ENCODE results near the gene PGBD1. TPM values are rescaled to one million over a fixed set of nuclear protein-coding genes. Genes with fewer than 3 reads are reported as not detected.
A peak's percentile ranks its signal among the peaks of the same experiment; 100 is the strongest.

PGBD1 gene
- total and polyA plus RNA-seq, 2 of the 13 experiments (the other 11 are each of a cell fraction or from before 2014, with no cell fraction given), result 3.6 to 6.9 TPM

GRCh38 chr6:28266962-28267694 is 14.2 kb upstream of the PGBD1 start, which contains the start of gene ZSCAN26 (continued):
- peak; percentile 78; the same call in 1 of the 2 replicates for TF ChIP-seq ATF7-NPFF (CRISPR knock-in tag; IDR thresholded peaks at IDR 0.05; ENCODE audit: low read depth)
- TF ChIP-seq SETDB1 (CRISPR knock-in tag; IDR thresholded peaks at IDR 0.05; ENCODE audit: borderline replicate concordance), result no peak
- no peak; the same call in 1 of the 2 replicates for TF ChIP-seq ZNF441 (CRISPR knock-in tag; IDR thresholded peaks at IDR 0.05; ENCODE audit: borderline replicate concordance)
- TF ChIP-seq YEATS2 (CRISPR knock-in tag; IDR thresholded peaks at IDR 0.05; ENCODE audit: borderline replicate concordance), result peak; percentile 95
- peak; percentile 81 for TF ChIP-seq RBFOX2 (IDR thresholded peaks at IDR 0.05; ENCODE audit: low read depth, low read length)
- no peak for TF ChIP-seq PCBP1 (IDR thresholded peaks at IDR 0.05; ENCODE audit: borderline replicate concordance, low read depth, low read length)
- no peak for TF ChIP-seq SP1 (IDR thresholded peaks at IDR 0.05)
- TF ChIP-seq SP1 (CRISPR knock-in tag; IDR thresholded peaks at IDR 0.05), result peak; percentile 59
- TF ChIP-seq NR3C1 (CRISPR knock-in tag; IDR thresholded peaks at IDR 0.05), result no peak
- no peak for TF ChIP-seq U2AF2 (IDR thresholded peaks at IDR 0.05; ENCODE audit: low read depth, low read length)
- TF ChIP-seq SP2 (CRISPR knock-in tag; IDR thresholded peaks at IDR 0.05), result no peak
- peak; percentile 95 for TF ChIP-seq ZFP91 (CRISPR knock-in tag; IDR thresholded peaks at IDR 0.05; ENCODE audit: borderline replicate concordance)
- peak; percentile 94 for TF ChIP-seq UBTF (CRISPR knock-in tag; IDR thresholded peaks at IDR 0.05)
- no peak for TF ChIP-seq ZNF431 (CRISPR knock-in tag; IDR thresholded peaks at IDR 0.05; ENCODE audit: borderline replicate concordance, low read depth)
- 0 out of 2 replicates have a peak, but pooled peaks have one; percentile 52 for TF ChIP-seq NR2C2 (CRISPR knock-in tag; IDR thresholded peaks at IDR 0.05; ENCODE audit: borderline replicate concordance)
- TF ChIP-seq ATAD3A (CRISPR knock-in tag; IDR thresholded peaks at IDR 0.05), result peak; percentile 64; the same call in 1 of the 2 replicates
- peak; percentile 72 for TF ChIP-seq GMEB1 (CRISPR knock-in tag; IDR thresholded peaks at IDR 0.05; ENCODE audit: borderline replicate concordance)
- no peak for TF ChIP-seq ZNF101 (CRISPR knock-in tag; IDR thresholded peaks at IDR 0.05; ENCODE audit: borderline replicate concordance, low read depth)
- TF ChIP-seq SMAD3 (CRISPR knock-in tag; IDR thresholded peaks at IDR 0.05), result no peak
- no peak for TF ChIP-seq ZNF468 (CRISPR knock-in tag; IDR thresholded peaks at IDR 0.05)
- TF ChIP-seq ZBTB3 (CRISPR knock-in tag; IDR thresholded peaks at IDR 0.05; ENCODE audit: borderline replicate concordance, low read depth), result 0 out of 2 replicates have a peak, but pooled peaks have one; percentile 18
- 0 out of 2 replicates have a peak, but pooled peaks have one; percentile 67 for TF ChIP-seq ZBTB7A (CRISPR knock-in tag; IDR thresholded peaks at IDR 0.05)
- peak; percentile 83; the same call in 1 of the 2 replicates for TF ChIP-seq ZFP36L2 (CRISPR knock-in tag; IDR thresholded peaks at IDR 0.05)
- TF ChIP-seq ZNF563 (CRISPR knock-in tag; IDR thresholded peaks at IDR 0.05), result peak; percentile 86

Measured in HepG2 (cell line).